Endothelial cell of umbilical vein (primary cell): ENCODE measurements around the gene ACP2. TPM values are rescaled to one million over a fixed set of nuclear protein-coding genes. Genes with fewer than 3 reads are reported as not detected.

Experiments used
- BruUV-seq: library from RNA; stranded (reverse); fragments of 400-500 nt; replicated peaks from 2 replicates; lab custom pipeline; 2021; lab: Mats Ljungman, UMichigan
- CTCF ChIA-PET: fragments of 300-600, 350-600 bp; sonication (Branson Sonifier 250); formaldehyde crosslinking; loops from one replicate; lab custom pipeline; 2021; ENCODE audit warnings: antibody characterized with exemption, inconsistent platforms; lab: Charles Lee
- POLR2A ChIA-PET: fragments of 300-600, 350-600 bp; sonication (Branson Sonifier 250); formaldehyde crosslinking; loops from one replicate; lab custom pipeline; 2021; ENCODE audit warnings: antibody characterized with exemption, inconsistent platforms; lab: Charles Lee
- DNase-seq: peaks from one replicate; pipeline ENCODE4 v3.0.0-alpha.2; 2011; ENCODE audit warnings: low read depth, low spot score
- FAIRE-seq: peaks from 2 replicates; lab custom pipeline; 2011; peaks lifted over from hg19 to GRCh38; lab: Jason Lieb, UNC
- H2AFZ ChIP-seq: 2 replicates; pipeline ENCODE4 v1.6.0; 2012; ENCODE audit warnings: low read depth, low read length, control low read depth, inconsistent platforms
- H3K27ac ChIP-seq: 2 replicates; pipeline ENCODE4 v1.5.1; 2011; ENCODE audit warnings: low read depth, mild to moderate bottlenecking, control low read depth, low read length, moderate library complexity; ENCODE audit not compliant: insufficient read depth
- H3K27me3 ChIP-seq, 2 experiments: 2 replicates each; pipeline versions ENCODE4 v1.6.0 to v1.6.1; 2011; ENCODE audit warnings: low read length in 2 of 2, mixed read lengths in 1 of 2; ENCODE audit not compliant: control insufficient read depth in 2 of 2, insufficient read depth in 2 of 2
- H3K36me3 ChIP-seq, 2 experiments: 2 replicates in 1 of 2; 3 replicates in 1 of 2; pipeline ENCODE4 v1.5.1; 2011; ENCODE audit warnings: low read length in 2 of 2, mild to moderate bottlenecking in 1 of 2, moderate library complexity in 1 of 2; ENCODE audit not compliant: control insufficient read depth in 2 of 2, insufficient read depth in 2 of 2; ENCODE audit errors: extremely low read depth in 1 of 2
- H3K4me1 ChIP-seq: 3 replicates; pipeline ENCODE4 v1.5.1; 2011; ENCODE audit warnings: mild to moderate bottlenecking, low read length; ENCODE audit not compliant: control insufficient read depth, insufficient read depth; ENCODE audit errors: extremely low read depth
- H3K4me2 ChIP-seq: 2 replicates; pipeline ENCODE4 v1.6.1; 2011; ENCODE audit warnings: low read length, control low read depth, mixed read lengths; ENCODE audit not compliant: insufficient read depth
- H3K4me3 ChIP-seq, 3 experiments: fragments of 200-600 bp in 1 of 3; sonication (generic), shearing (Covaris generic) in 1 of 3; replicated peaks in 1 of 3; 2 replicates each; pipeline ENCODE4 v1.5.1; 2011 to 2016; ENCODE audit warnings: control low read depth in 3 of 3, low read length in 3 of 3, mild to moderate bottlenecking in 2 of 3, inconsistent platforms in 1 of 3, low read depth in 1 of 3, moderate library complexity in 1 of 3; ENCODE audit not compliant: insufficient read depth in 1 of 3
- H3K79me2 ChIP-seq: 2 replicates; pipeline ENCODE4 v1.6.0; 2012; ENCODE audit warnings: low read length, inconsistent platforms; ENCODE audit not compliant: control insufficient read depth, insufficient read depth
- H3K9ac ChIP-seq: replicated peaks from 2 replicates; pipeline ENCODE3; 2011; ENCODE audit warnings: low read length, control low read depth; ENCODE audit not compliant: insufficient read depth; ENCODE audit errors: extremely low read depth
- H3K9me1 ChIP-seq: replicated peaks from 3 replicates; pipeline ENCODE4 v1.6.0; 2011; ENCODE audit warnings: mild to moderate bottlenecking, low read length; ENCODE audit not compliant: control insufficient read depth, insufficient read depth; ENCODE audit errors: extremely low read depth
- H3K9me3 ChIP-seq: replicated peaks from 2 replicates; pipeline ENCODE4 v1.5.1; 2012; ENCODE audit warnings: low read length, inconsistent platforms; ENCODE audit not compliant: control insufficient read depth, insufficient read depth
- H4K20me1 ChIP-seq: replicated peaks from 2 replicates; pipeline ENCODE3; 2011; ENCODE audit warnings: mild to moderate bottlenecking, low read length; ENCODE audit not compliant: control insufficient read depth, insufficient read depth; ENCODE audit errors: extremely low read depth
- CTCF ChIP-seq, 2 donors: IDR thresholded peaks; 1 replicate in 1 of 2; 2 replicates in 1 of 2; pipeline ENCODE4 v1.5.1; 2011; ENCODE audit warnings: low read length in 2 of 2, mild to moderate bottlenecking in 2 of 2, moderate library complexity in 2 of 2, control low read depth in 1 of 2, inconsistent platforms in 1 of 2, low read depth in 1 of 2; ENCODE audit not compliant: insufficient read depth in 1 of 2; ENCODE audit errors: extremely low read depth in 1 of 2
- FOS ChIP-seq: IDR thresholded peaks from 2 replicates; pipeline ENCODE4 v1.6.1; 2011; ENCODE audit warnings: mild to moderate bottlenecking, low read length, moderate library complexity, borderline replicate concordance; ENCODE audit not compliant: insufficient read depth
- MYC ChIP-seq: IDR thresholded peaks from one replicate; pipeline ENCODE4 v1.6.1; 2011; ENCODE audit warnings: mild to moderate bottlenecking, low read depth, low read length
- POLR2AphosphoS5 ChIP-seq: IDR thresholded peaks from 2 replicates; pipeline ENCODE4 v1.6.1; 2012; ENCODE audit warnings: low read depth, mild to moderate bottlenecking, control low read depth, low read length, moderate library complexity; ENCODE audit not compliant: insufficient read depth
- dilution Hi-C: fragments of 300-500 bp; cut with MboI; formaldehyde crosslinking; loops from one replicate; pipeline ENCODE4 v1.15.0; 2019; ENCODE audit warnings: low sequenced_read_pairs; ENCODE audit not compliant: extremely low pct_ligation_motif_present
- intact Hi-C: fragments of 100-400 bp; cut with micrococcal nuclease; formaldehyde crosslinking; loops from one replicate; pipeline ENCODE4 v1.10.0; 2022
- polyA plus RNA-seq, 4 experiments: library from polyadenylated mRNA; depleted of rRNA in 3 of 4; stranded (reverse) in 3 of 4; unstranded in 1 of 4; fragments of >200 nt; gene quantifications; 2 replicates each; pipeline versions ENCODE4 v1.2.1 to v1.2.3, GENCODE V29; 2011 to 2012; ENCODE audit warnings: missing spikeins in 1 of 4
- total RNA-seq: library from RNA; stranded (reverse); gene quantifications from 2 replicates; pipeline ENCODE4 v1.2.3, GENCODE V29; 2021
- TF ChIP-seq, protein P1 (sequence below): IDR thresholded peaks from 2 replicates; pipeline ENCODE4 v1.6.1; 2011; ENCODE audit not compliant: insufficient read depth, insufficient read length

ACP2 gene
- total and polyA plus RNA-seq, 2 donors (not counting 3 experiments of a cell fraction or from before 2014, with no cell fraction given), result 35.6 to 49.2 TPM

- intact Hi-C loops (no loop called here), dilution Hi-C loops (no loop called here)
- no peaks in the 10 kb centered on the region for H3K27me3 ChIP-seq
- H3K9ac ChIP-seq, result no peak overlapping the region
- peaks cover 15% of the 10 kb centered on the region for H3K4me1 ChIP-seq
- H2AFZ ChIP-seq, result no peak overlapping the region
- FAIRE-seq (no peak), DNase-seq (no peak)
- H3K36me3 ChIP-seq, result peaks cover 15 to 44% of the 10 kb centered on the region in 2 experiments
- ChIA-PET CTCF (interaction anchor here (1.2 to 2.0 kb wide), 2 partner anchors 9 to 53 kb away, joined by 3 to 7 read pairs; partner anchors contain the start of gene ACP2), POLR2A (interaction anchor here (1.0 kb wide), 1 partner anchor 17 kb away, joined by 4 read pairs; no protein-coding TSS in a partner anchor)
- H4K20me1 ChIP-seq, result no peaks in the 10 kb centered on the region
- TF ChIP-seq CTCF (IDR thresholded peaks at IDR 0.05; ENCODE audit: extremely low read depth in 1 of 2, insufficient read depth in 1 of 2, low read depth in 1 of 2, low read length in 2 of 2) (no peak), MYC (no peak), FOS (no peak)
- TF ChIP-seq, protein P1, sequence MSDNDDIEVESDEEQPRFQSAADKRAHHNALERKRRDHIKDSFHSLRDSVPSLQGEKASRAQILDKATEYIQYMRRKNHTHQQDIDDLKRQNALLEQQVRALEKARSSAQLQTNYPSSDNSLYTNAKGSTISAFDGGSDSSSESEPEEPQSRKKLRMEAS, result no peak
- H3K27ac ChIP-seq, result no peak overlapping the region
- BruUV-seq, result no TSS peak
- H3K4me2 ChIP-seq, result no peak overlapping the region
- no peak overlapping the region for H3K4me3 ChIP-seq
- no peaks in the 10 kb centered on the region for H3K79me2 ChIP-seq
- H3K9me3 ChIP-seq, result no peaks in the 10 kb centered on the region
- no peaks in the 10 kb centered on the region for H3K9me1 ChIP-seq
Measured at GRCh38 chr11:47239852-47240251, 8.8 kb downstream of the ACP2 start.

DNA sequence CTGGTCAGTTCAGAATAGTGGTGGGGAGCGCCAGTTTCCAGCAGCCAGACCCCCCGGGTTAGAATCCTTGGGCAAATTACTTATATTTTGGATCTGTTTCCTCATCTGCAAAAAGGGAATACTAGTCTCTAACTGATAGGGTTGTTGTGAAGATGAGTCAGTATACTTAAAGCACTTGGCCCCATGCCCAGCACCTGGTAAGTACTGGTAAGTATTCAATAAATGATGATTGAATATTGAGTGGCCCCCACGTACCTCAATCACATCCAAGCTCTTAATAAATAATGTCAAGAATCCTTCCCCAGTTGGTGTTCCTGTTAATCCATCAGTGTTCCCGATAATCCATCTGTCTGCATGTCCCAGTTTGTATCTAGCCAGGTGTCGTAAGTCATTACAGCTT is 12.1 kb downstream of the ACP2 start:
- Histone ChIP-seq H4K20me1 (no peaks in the 10 kb centered on the region), H3K9me3 (no peaks in the 10 kb centered on the region), H3K27me3 (no peaks in the 10 kb centered on the region), H3K4me3 (no peak overlapping the region), H3K79me2 (no peaks in the 10 kb centered on the region), H3K27ac (no peak overlapping the region), H3K4me2 (peak overlapping the region; percentile 13), H3K9ac (no peak overlapping the region), H3K4me1 (peaks cover 15% of the 10 kb centered on the region), H3K36me3 (peaks cover 18 to 28% of the 10 kb centered on the region in 2 experiments), H3K9me1 (no peaks in the 10 kb centered on the region), H2AFZ (no peak overlapping the region)
- POLR2A ChIA-PET, result interaction anchor here (0.9 kb wide), 1 partner anchor 12 kb away, joined by 3 read pairs; the partner anchor contains the start of gene ACP2
- FAIRE-seq, result no peak
- intact Hi-C loops (no loop called here), dilution Hi-C loops (no loop called here)
- BruUV-seq, result TSS peak; percentile 4
- DNase-seq, result peak; percentile 43
- CTCF ChIA-PET, result interaction anchor here (1.3 to 5.8 kb wide), 4 partner anchors 11 to 119 kb away, joined by 3 to 63 read pairs (median 16); partner anchors contain the start of gene NR1H3
- TF ChIP-seq POLR2AphosphoS5, result peak; percentile 20
- no peak for TF ChIP-seq CTCF (IDR thresholded peaks at IDR 0.05; ENCODE audit: extremely low read depth in 1 of 2, insufficient read depth in 1 of 2, low read depth in 1 of 2, low read length in 2 of 2)
